HEK293 (cell line): Measurements from ENCODE around the gene STMN1.

Source experiments
- CTCF ChIA-PET: fragments of 350-600 bp; formaldehyde crosslinking; extraction: SDS; loops from one replicate; lab custom pipeline; 2021; ENCODE audit warnings: antibody characterized with exemption; lab: Yijun Ruan, JAX
- POLR2A ChIA-PET: fragments of 300-600 bp; formaldehyde crosslinking; extraction: SDS; loops from one replicate; lab custom pipeline; 2020; ENCODE audit warnings: antibody characterized with exemption, inconsistent platforms; lab: Yijun Ruan, JAX
- H3K27ac ChIP-seq: fragments of 200-500 bp; sonication (Bioruptor generic); 2 replicates; pipeline ENCODE4 v1.5.1; 2014; ENCODE audit warnings: low read depth, low read length, control low read depth, inconsistent platforms; ENCODE audit errors: extremely low read depth
- H3K36me3 ChIP-seq, 2 experiments: fragments of 200-500 bp in 1 of 2; sonication (Bioruptor generic) in 1 of 2; 1 replicate in 1 of 2; 2 replicates in 1 of 2; pipeline ENCODE4 v1.5.1; 2014 to 2017; ENCODE audit warnings: inconsistent platforms in 2 of 2, low read length in 2 of 2; ENCODE audit not compliant: control insufficient read depth in 2 of 2, insufficient read depth in 1 of 2
- H3K4me1 ChIP-seq: fragments of 200-500 bp; sonication (Bioruptor generic); 2 replicates; pipeline ENCODE4 v1.5.1; 2014; ENCODE audit warnings: mild to moderate bottlenecking, low read length, inconsistent platforms; ENCODE audit not compliant: control insufficient read depth, insufficient read depth
- H3K4me3 ChIP-seq: 2 replicates; pipeline ENCODE4 v1.5.1; 2011; ENCODE audit warnings: low read depth, mild to moderate bottlenecking, control low read depth, low read length, moderate library complexity
- H3K9me3 ChIP-seq: fragments of 200-500 bp; sonication (Bioruptor generic); 2 replicates; pipeline ENCODE4 v1.5.1; 2014; ENCODE audit warnings: low read depth, low read length, inconsistent platforms; ENCODE audit not compliant: control insufficient read depth, insufficient read depth
- EGR2 ChIP-seq: fragments of 450-650 bp; formaldehyde crosslinking; IDR thresholded peaks from 2 replicates; pipeline ENCODE4 v1.5.1; 2016; ENCODE audit warnings: low read depth, missing biosample characterization, missing genetic modification characterization
- PRDM6 ChIP-seq: fragments of 450-650 bp; formaldehyde crosslinking; IDR thresholded peaks from 2 replicates; pipeline ENCODE4 v1.5.1; 2017; ENCODE audit warnings: missing biosample characterization, missing genetic modification characterization
- REST ChIP-seq: fragments of 450-650 bp; formaldehyde crosslinking; IDR thresholded peaks from 2 replicates; pipeline ENCODE4 v1.5.1; 2016; ENCODE audit warnings: missing biosample characterization, missing genetic modification characterization
- SP7 ChIP-seq: fragments of 450-650 bp; formaldehyde crosslinking; IDR thresholded peaks from 2 replicates; pipeline ENCODE4 v1.5.1; 2016; ENCODE audit warnings: missing biosample characterization, missing genetic modification characterization
- ZBTB11 ChIP-seq: fragments of 450-650 bp; formaldehyde crosslinking; conservative IDR thresholded peaks from 2 replicates; pipeline ENCODE4 v1.5.1; 2016; ENCODE audit warnings: low read depth, missing biosample characterization, missing genetic modification characterization
- ZBTB48 ChIP-seq: fragments of 450-650 bp; formaldehyde crosslinking; IDR thresholded peaks from 2 replicates; pipeline ENCODE4 v1.5.1; 2016; ENCODE audit warnings: missing biosample characterization, missing genetic modification characterization
- ZEB2 ChIP-seq: fragments of 450-650 bp; formaldehyde crosslinking; IDR thresholded peaks from 2 replicates; pipeline ENCODE4 v1.5.1; 2016; ENCODE audit warnings: missing biosample characterization, missing genetic modification characterization
- ZFHX2 ChIP-seq: fragments of 450-650 bp; formaldehyde crosslinking; conservative IDR thresholded peaks from 2 replicates; pipeline ENCODE4 v1.5.1; 2016; ENCODE audit warnings: missing biosample characterization, missing genetic modification characterization
- ZFP3 ChIP-seq: fragments of 450-650 bp; formaldehyde crosslinking; IDR thresholded peaks from 2 replicates; pipeline ENCODE4 v1.5.1; 2016; ENCODE audit warnings: low read depth, missing biosample characterization, missing genetic modification characterization
- ZFP41 ChIP-seq: fragments of 450-650 bp; formaldehyde crosslinking; IDR thresholded peaks from 2 replicates; pipeline ENCODE4 v1.5.1; 2016; ENCODE audit warnings: missing biosample characterization, missing genetic modification characterization, borderline replicate concordance
- ZNF138 ChIP-seq: fragments of 450-650 bp; formaldehyde crosslinking; IDR thresholded peaks from 2 replicates; pipeline ENCODE4 v1.5.1; 2016; ENCODE audit warnings: missing biosample characterization, missing genetic modification characterization, borderline replicate concordance
- ZNF140 ChIP-seq: fragments of 450-650 bp; formaldehyde crosslinking; IDR thresholded peaks from 2 replicates; pipeline ENCODE4 v1.5.1; 2016; ENCODE audit warnings: missing biosample characterization, missing genetic modification characterization
- ZNF155 ChIP-seq: fragments of 450-650 bp; formaldehyde crosslinking; IDR thresholded peaks from 2 replicates; pipeline ENCODE4 v1.5.1; 2016; ENCODE audit warnings: missing biosample characterization, missing genetic modification characterization
- ZNF157 ChIP-seq: fragments of 450-650 bp; formaldehyde crosslinking; IDR thresholded peaks from 2 replicates; pipeline ENCODE4 v1.5.1; 2016; ENCODE audit warnings: missing biosample characterization, missing genetic modification characterization
- ZNF169 ChIP-seq: fragments of 450-650 bp; formaldehyde crosslinking; IDR thresholded peaks from 2 replicates; pipeline ENCODE4 v1.5.1; 2016; ENCODE audit warnings: missing biosample characterization, missing genetic modification characterization
- ZNF175 ChIP-seq: fragments of 450-650 bp; formaldehyde crosslinking; IDR thresholded peaks from 2 replicates; pipeline ENCODE4 v1.5.1; 2016; ENCODE audit warnings: missing biosample characterization, missing genetic modification characterization
- ZNF302 ChIP-seq: fragments of 450-650 bp; formaldehyde crosslinking; IDR thresholded peaks from 2 replicates; pipeline ENCODE4 v1.5.1; 2016; ENCODE audit warnings: missing biosample characterization, missing genetic modification characterization, low read depth
- ZNF37A ChIP-seq: fragments of 450-650 bp; IDR thresholded peaks from 2 replicates; pipeline ENCODE4 v1.5.1; 2018; ENCODE audit warnings: missing biosample characterization, missing genetic modification characterization
- ZNF391 ChIP-seq: fragments of 450-650 bp; formaldehyde crosslinking; IDR thresholded peaks from 2 replicates; pipeline ENCODE4 v1.5.1; 2016; ENCODE audit warnings: low read depth, missing biosample characterization, missing genetic modification characterization, borderline replicate concordance
- ZNF394 ChIP-seq: fragments of 450-650 bp; formaldehyde crosslinking; IDR thresholded peaks from 2 replicates; pipeline ENCODE4 v1.5.1; 2016; ENCODE audit warnings: missing biosample characterization, missing genetic modification characterization, mild to moderate bottlenecking, moderate library complexity, borderline replicate concordance
- ZNF501 ChIP-seq: fragments of 450-650 bp; formaldehyde crosslinking; IDR thresholded peaks from 2 replicates; pipeline ENCODE4 v1.5.1; 2016; ENCODE audit warnings: missing biosample characterization, missing genetic modification characterization
- ZNF571 ChIP-seq: fragments of 450-650 bp; formaldehyde crosslinking; IDR thresholded peaks from 2 replicates; pipeline ENCODE4 v1.5.0; 2017; ENCODE audit warnings: missing biosample characterization, missing genetic modification characterization
- ZNF623 ChIP-seq: fragments of 450-650 bp; formaldehyde crosslinking; IDR thresholded peaks from 2 replicates; pipeline ENCODE4 v1.5.1; 2016; ENCODE audit warnings: missing biosample characterization, missing genetic modification characterization
- ZNF624 ChIP-seq: fragments of 450-650 bp; formaldehyde crosslinking; IDR thresholded peaks from 2 replicates; pipeline ENCODE4 v1.5.1; 2017; ENCODE audit warnings: missing biosample characterization, missing genetic modification characterization
- ZNF660 ChIP-seq: fragments of 450-650 bp; IDR thresholded peaks from 2 replicates; pipeline ENCODE4 v1.5.1; 2018; ENCODE audit warnings: missing biosample characterization, mild to moderate bottlenecking, missing genetic modification characterization
- ZSCAN23 ChIP-seq: fragments of 450-650 bp; formaldehyde crosslinking; IDR thresholded peaks from 2 replicates; pipeline ENCODE4 v1.5.1; 2016; ENCODE audit warnings: missing biosample characterization, missing genetic modification characterization

STMN1 gene

GRCh38 chr1:25918615-25919014 is 12.4 kb upstream of the STMN1 start:
- Histone ChIP-seq H3K36me3 (no peaks in the 10 kb centered on the region), H3K27ac (no peak overlapping the region), H3K9me3 (no peaks in the 10 kb centered on the region), H3K4me1 (peaks cover 4% of the 10 kb centered on the region; the same call in 1 of the 2 replicates), H3K4me3 (no peak overlapping the region)
- ChIA-PET CTCF (interaction anchor here (0.6 kb wide), 1 partner anchor 97 kb away, joined by 3 read pairs; no protein-coding TSS in a partner anchor), POLR2A (no interaction called here)
- TF ChIP-seq ZNF138 (tag by site-specific recombination), result no peak
- no peak for TF ChIP-seq ZNF571 (tag by site-specific recombination)
- TF ChIP-seq ZNF155 (tag by site-specific recombination), result no peak
- TF ChIP-seq ZNF157 (tag by site-specific recombination), result no peak
- TF ChIP-seq ZNF169 (tag by site-specific recombination), result no peak
- TF ChIP-seq PRDM6, result no peak

- POLR2A ChIA-PET, result no interaction called here
- Histone ChIP-seq H3K27ac (no peak overlapping the region), H3K36me3 (no peaks in the 10 kb centered on the region), H3K4me3 (no peak overlapping the region), H3K4me1 (peaks cover 4% of the 10 kb centered on the region; the same call in 1 of the 2 replicates), H3K9me3 (no peaks in the 10 kb centered on the region)
- 0 out of 2 replicates have a peak, but pooled peaks have one; percentile 41 for TF ChIP-seq ZFHX2 (tag by site-specific recombination)
- TF ChIP-seq EGR2 (tag by site-specific recombination), result peak; percentile 71
- TF ChIP-seq SP7 (tag by site-specific recombination), result no peak
- CTCF ChIA-PET, result no interaction called here
These were observed 11.8 kb upstream of the STMN1 start for GRCh38 chr1:25917996-25918395.

- no peaks in the 10 kb centered on the region for H3K9me3 ChIP-seq
- H3K4me3 ChIP-seq, result no peak overlapping the region
- H3K27ac ChIP-seq, result no peak overlapping the region
- POLR2A ChIA-PET, result no interaction called here
- no peaks in the 10 kb centered on the region for H3K4me1 ChIP-seq
- CTCF ChIA-PET, result no interaction called here
- H3K36me3 ChIP-seq, result no peaks in the 10 kb centered on the region
- TF ChIP-seq ZNF140 (tag by site-specific recombination) (no peak), REST (tag by site-specific recombination) (no peak), ZNF623 (tag by site-specific recombination) (no peak), ZFP41 (no peak), ZNF624 (tag by site-specific recombination) (no peak), ZNF175 (tag by site-specific recombination) (no peak), ZBTB11 (tag by site-specific recombination) (no peak), ZEB2 (tag by site-specific recombination) (no peak), ZNF501 (tag by site-specific recombination) (no peak), ZNF391 (tag by site-specific recombination) (no peak), ZFP3 (tag by site-specific recombination) (no peak), ZNF302 (tag by site-specific recombination) (no peak), ZNF394 (no peak), ZNF660 (tag by site-specific recombination) (no peak), ZNF37A (tag by site-specific recombination) (no peak), ZSCAN23 (no peak), ZBTB48 (tag by site-specific recombination) (no peak)
These were observed 10.2 kb upstream of the STMN1 start for GRCh38 chr1:25916460-25916859.
